IMR-90 (cell line): ENCODE measurements around the gene APOE. TPM values are rescaled to one million over a fixed set of nuclear protein-coding genes. Genes with fewer than 3 reads are reported as not detected.

Experiments used
- ATAC-seq: fragments of 200-7000 bp; cut with Tn5 transposase; 2 replicates; pipeline ENCODE4 v1.9.1; 2020; ENCODE audit warnings: low read depth, mild to moderate bottlenecking, moderate library complexity
- BruUV-seq: library from RNA; stranded (reverse); fragments of 400-500 nt; replicated peaks from 2 replicates; lab custom pipeline; 2021; lab: Mats Ljungman, UMichigan
- CTCF ChIA-PET: fragments of 300-600 bp; formaldehyde crosslinking; extraction: SDS; loops from one replicate; lab custom pipeline; 2021; ENCODE audit warnings: antibody characterized with exemption; lab: Yijun Ruan, JAX
- POLR2A ChIA-PET: fragments of 300-600 bp; sonication (Branson Sonifier 250); formaldehyde crosslinking; loops from one replicate; lab custom pipeline; 2022; ENCODE audit warnings: antibody characterized with exemption; ENCODE audit not compliant: unreplicated experiment; lab: Charles Lee
- DNase-seq: peaks from one replicate; pipeline ENCODE4 v3.0.0; 2013
- H2AFZ ChIP-seq: replicated peaks from 2 replicates; pipeline ENCODE3; 2013; ENCODE audit warnings: low read length, mild to moderate bottlenecking; ENCODE audit not compliant: poor library complexity
- H2AK5ac ChIP-seq: 2 replicates; pipeline ENCODE4 v1.6.1; 2013; ENCODE audit warnings: low read depth, low read length, inconsistent platforms
- H2AK9ac ChIP-seq: replicated peaks from 2 replicates; pipeline ENCODE3; 2013; ENCODE audit warnings: mild to moderate bottlenecking, low read depth, low read length, moderate library complexity; ENCODE audit not compliant: poor library complexity
- H2BK120ac ChIP-seq: 2 replicates; pipeline ENCODE4 v1.6.1; 2013; ENCODE audit warnings: low read depth, low read length, inconsistent platforms
- H2BK15ac ChIP-seq: 3 replicates; pipeline ENCODE4 v1.6.1; 2013; ENCODE audit warnings: low read depth, low read length, inconsistent platforms
- H2BK20ac ChIP-seq: 2 replicates; pipeline ENCODE4 v1.6.1; 2013; ENCODE audit warnings: low read depth, mild to moderate bottlenecking, inconsistent platforms, low read length, moderate library complexity
- H2BK5ac ChIP-seq: 2 replicates; pipeline ENCODE4 v1.6.1; 2013; ENCODE audit warnings: mild to moderate bottlenecking, low read depth, low read length, inconsistent platforms; ENCODE audit not compliant: poor library complexity, severe bottlenecking
- H3K14ac ChIP-seq: replicated peaks from 2 replicates; pipeline ENCODE4 v1.6.1; 2013; ENCODE audit warnings: low read depth, low read length, inconsistent platforms
- H3K18ac ChIP-seq: 2 replicates; pipeline ENCODE4 v1.6.1; 2013; ENCODE audit warnings: low read depth, low read length, control low read depth
- H3K23ac ChIP-seq: 2 replicates; pipeline ENCODE4 v1.6.1; 2013; ENCODE audit warnings: low read depth, low read length, inconsistent platforms
- H3K27ac ChIP-seq: 2 replicates; pipeline ENCODE4 v1.5.1; 2013; ENCODE audit warnings: mild to moderate bottlenecking, control low read depth, low read length; ENCODE audit not compliant: insufficient read depth
- H3K27me3 ChIP-seq: 2 replicates; pipeline ENCODE4 v1.6.1; 2013; ENCODE audit warnings: low read length; ENCODE audit not compliant: control insufficient read depth, insufficient read depth
- H3K36me3 ChIP-seq: 2 replicates; pipeline ENCODE4 v1.6.1; 2013; ENCODE audit warnings: low read length, mixed read lengths; ENCODE audit not compliant: control insufficient read depth, insufficient read depth
- H3K4ac ChIP-seq: 2 replicates; pipeline ENCODE4 v1.6.1; 2013; ENCODE audit warnings: low read depth, low read length, inconsistent platforms
- H3K4me1 ChIP-seq: 2 replicates; pipeline ENCODE4 v1.6.1; 2013; ENCODE audit warnings: low read length, mixed read lengths; ENCODE audit not compliant: control insufficient read depth, insufficient read depth
- H3K4me2 ChIP-seq: 2 replicates; pipeline ENCODE4 v1.6.1; 2013; ENCODE audit warnings: low read depth, mild to moderate bottlenecking, control low read depth, low read length, moderate library complexity
- H3K4me3 ChIP-seq: 2 replicates; pipeline ENCODE4 v1.5.1; 2013; ENCODE audit warnings: low read depth, mild to moderate bottlenecking, control low read depth, low read length, moderate library complexity; ENCODE audit not compliant: insufficient read depth
- H3K56ac ChIP-seq: 2 replicates; pipeline ENCODE4 v1.6.1; 2013; ENCODE audit warnings: low read length, inconsistent platforms; ENCODE audit not compliant: insufficient read depth; ENCODE audit errors: extremely low read depth
- H3K79me1 ChIP-seq, 2 experiments: 2 replicates each; pipeline ENCODE4 v1.6.1; 2013; ENCODE audit warnings: low read length in 2 of 2, inconsistent platforms in 1 of 2, low read depth in 1 of 2
- H3K9ac ChIP-seq: 2 replicates; pipeline ENCODE4 v1.6.1; 2013; ENCODE audit warnings: low read depth, low read length, control low read depth
- H3K9me1 ChIP-seq: 2 replicates; pipeline ENCODE4 v1.6.1; 2013; ENCODE audit warnings: low read length, inconsistent platforms; ENCODE audit not compliant: insufficient read depth
- H3K9me3 ChIP-seq: 2 replicates; pipeline ENCODE4 v1.6.1; 2013; ENCODE audit warnings: low read length; ENCODE audit not compliant: control insufficient read depth, insufficient read depth
- H4K20me1 ChIP-seq: 2 replicates; pipeline ENCODE4 v1.6.1; 2013; ENCODE audit warnings: low read length, inconsistent platforms; ENCODE audit not compliant: insufficient read depth
- H4K5ac ChIP-seq: 2 replicates; pipeline ENCODE4 v1.6.1; 2013; ENCODE audit warnings: mild to moderate bottlenecking, low read depth, low read length, control low read depth
- H4K8ac ChIP-seq, 2 experiments: 2 replicates each; pipeline ENCODE4 v1.6.1; 2013; ENCODE audit warnings: low read depth in 2 of 2, low read length in 2 of 2, control low read depth in 1 of 2, inconsistent platforms in 1 of 2
- H4K91ac ChIP-seq: 2 replicates; pipeline ENCODE4 v1.6.1; 2013; ENCODE audit warnings: low read depth, low read length, inconsistent platforms; ENCODE audit not compliant: insufficient read depth
- CEBPB ChIP-seq: IDR thresholded peaks from 2 replicates; pipeline ENCODE4 v1.6.1; 2012; ENCODE audit warnings: low read depth, low read length, improper control_type of control experiment
- ELK1 ChIP-seq: fragments of 150-350 bp; IDR thresholded peaks from 2 replicates; pipeline ENCODE4 v1.6.1; 2016; ENCODE audit warnings: low read depth, mild to moderate bottlenecking, low read length, moderate library complexity, borderline replicate concordance
- MXI1 ChIP-seq: IDR thresholded peaks from 2 replicates; pipeline ENCODE4 v1.6.1; 2012; ENCODE audit warnings: low read depth, mild to moderate bottlenecking, low read length, moderate library complexity, borderline replicate concordance
- NFE2L2 ChIP-seq: fragments of 150-350 bp; IDR thresholded peaks from 2 replicates; pipeline ENCODE4 v1.6.1; 2016; ENCODE audit warnings: low read depth, mild to moderate bottlenecking, low read length
- POLR2A ChIP-seq: IDR thresholded peaks from 2 replicates; pipeline ENCODE4 v1.6.1; 2012; ENCODE audit warnings: mild to moderate bottlenecking, low read depth, low read length
- SMC3 ChIP-seq: fragments of 150-350 bp; IDR thresholded peaks from 2 replicates; pipeline ENCODE4 v1.6.1; 2016; ENCODE audit warnings: low read depth, mild to moderate bottlenecking, antibody characterized with exemption, low read length, moderate library complexity
- WGBS, 2 experiments: methylation state at CpG; one replicate each; pipeline versions ENCODE4 v1.1.5 to v1.1.7; 2013; ENCODE audit warnings: missing lambda C conversion rate in 2 of 2; ENCODE audit not compliant: insufficient read length in 1 of 2; ENCODE audit errors: extremely low coverage in 2 of 2; 5-methylcytosine and 5-hydroxymethylcytosine counted together
- dilution Hi-C: fragments of 300-500 bp; cut with HindIII; formaldehyde crosslinking; loops from one replicate; pipeline ENCODE4 v1.14.3; 2018; ENCODE audit warnings: low sequenced_read_pairs; ENCODE audit not compliant: unreplicated experiment
- in situ Hi-C: fragments of 300-500 bp; cut with MboI; formaldehyde crosslinking; loops from 3 replicates; pipeline ENCODE4 v1.14.3; 2019; ENCODE audit warnings: low sequenced_read_pairs, inconsistent platforms, mixed read lengths
- intact Hi-C: fragments of 100-400 bp; cut with micrococcal nuclease; formaldehyde crosslinking; loops from 2 replicates; pipeline ENCODE4 v1.10.0; 2022
- polyA plus RNA-seq, 3 experiments: library from polyadenylated mRNA; depleted of rRNA; stranded (reverse); fragments of >200 nt; gene quantifications; 2 replicates each; pipeline ENCODE4 v1.2.3, GENCODE V29; 2012; ENCODE audit warnings: low replicate concordance in 1 of 3
- total RNA-seq: library from RNA; depleted of rRNA; stranded (reverse); fragments of >200 nt; gene quantifications from 2 replicates; pipeline ENCODE4 v1.2.3, GENCODE V29; 2012

Gene APOE
- total and polyA plus RNA-seq, 2 of the 4 experiments (the other 2 are of a cell fraction) = 0.18 to 2.0 TPM

GRCh38 chr19:44886141-44886540 is 19.5 kb upstream of the APOE start:
- DNase-seq = no peak
- H3K9me3 ChIP-seq = no peaks in the 10 kb centered on the region
- in situ Hi-C loops = no loop called here
- H3K4me3 ChIP-seq = no peak overlapping the region
- intact Hi-C loops = no loop called here
- H3K18ac ChIP-seq = no peak overlapping the region
- H3K4ac ChIP-seq = no peak overlapping the region
- H3K36me3 ChIP-seq = peaks cover 34% of the 10 kb centered on the region
- no peak overlapping the region for H2BK15ac ChIP-seq
- no TSS peak for BruUV-seq
- H3K79me1 ChIP-seq = peaks cover 8 to 21% of the 10 kb centered on the region in 2 experiments; a peak in 3 of 4 replicates
- TF ChIP-seq NFE2L2 (no peak), CEBPB (no peak), SMC3 (no peak), ELK1 (no peak), MXI1 (no peak), POLR2A (no peak)
- H2BK20ac ChIP-seq = no peak overlapping the region
- H3K56ac ChIP-seq = no peak overlapping the region
- no peak overlapping the region for H2BK5ac ChIP-seq
- H2AFZ ChIP-seq = no peak overlapping the region
- H3K27ac ChIP-seq = no peak overlapping the region
- peaks cover 11% of the 10 kb centered on the region for H3K9me1 ChIP-seq
- H3K14ac ChIP-seq = no peak overlapping the region
- H3K23ac ChIP-seq = no peak overlapping the region
- no peak overlapping the region for H2AK9ac ChIP-seq
- H4K5ac ChIP-seq = no peak overlapping the region
- CTCF ChIA-PET = no interaction called here
- H2AK5ac ChIP-seq = no peak overlapping the region
- H4K91ac ChIP-seq = no peak overlapping the region
- ATAC-seq = no peak
- WGBS, 2 experiments = 92% methylated on average over 4 of the region's 6 CpGs; no CpG with 5 or more reads in 1 of the 2 experiments
- H3K9ac ChIP-seq = no peak overlapping the region
- dilution Hi-C loops = no loop called here
- H4K8ac ChIP-seq = no peak overlapping the region
- POLR2A ChIA-PET = no interaction called here
- no peaks in the 10 kb centered on the region for H3K27me3 ChIP-seq
- 0 out of 2 replicates have a peak, but pooled peaks cover 1% of the 10 kb centered on the region for H3K4me1 ChIP-seq
- no peak overlapping the region for H3K4me2 ChIP-seq
- no peaks in the 10 kb centered on the region for H4K20me1 ChIP-seq
- no peak overlapping the region for H2BK120ac ChIP-seq
